Neural progenitor cell (in vitro differentiated cells): Measurements from ENCODE around the gene STX8. TPM values are rescaled to one million over a fixed set of nuclear protein-coding genes. Genes with fewer than 3 reads are reported as not detected.

Experiments used
- DNase-seq: peaks from one replicate; pipeline ENCODE4 v3.0.0-alpha.2; 2016; ENCODE audit warnings: low spot score
- H2AFZ ChIP-seq: fragments of 200-600 bp; sonication (generic); replicated peaks from 2 replicates; pipeline ENCODE4 v1.6.1; 2016; ENCODE audit warnings: antibody characterized with exemption
- H3F3A ChIP-seq: fragments of 200-600 bp; sonication (generic); 2 replicates; pipeline ENCODE4 v1.6.1; 2016; ENCODE audit warnings: antibody characterized with exemption, low read depth
- H3K27ac ChIP-seq: fragments of 200-600 bp; sonication (generic); 2 replicates; pipeline ENCODE4 v1.5.1; 2016; ENCODE audit warnings: mild to moderate bottlenecking
- H3K27me3 ChIP-seq: fragments of 200-600 bp; sonication (generic); 2 replicates; pipeline ENCODE4 v1.6.1; 2016; ENCODE audit warnings: mild to moderate bottlenecking, moderate library complexity
- H3K36me3 ChIP-seq: fragments of 200-600 bp; sonication (generic); 2 replicates; pipeline ENCODE4 v1.5.1; 2016
- H3K4me1 ChIP-seq: fragments of 200-600 bp; sonication (generic); 2 replicates; pipeline ENCODE4 v1.6.1; 2016; ENCODE audit warnings: mixed run types
- H3K4me2 ChIP-seq: fragments of 200-600 bp; sonication (generic); 2 replicates; pipeline ENCODE4 v1.6.1; 2016
- H3K4me3 ChIP-seq: fragments of 200-600 bp; sonication (generic); 2 replicates; pipeline ENCODE4 v1.5.1; 2016
- H3K79me2 ChIP-seq: fragments of 200-600 bp; sonication (generic); 2 replicates; pipeline ENCODE4 v1.6.1; 2016; ENCODE audit warnings: low read depth
- H3K9ac ChIP-seq: fragments of 200-600 bp; sonication (generic); 2 replicates; pipeline ENCODE4 v1.6.1; 2016
- H3K9me3 ChIP-seq: fragments of 200-600 bp; sonication (generic); 2 replicates; pipeline ENCODE4 v1.5.1; 2016; ENCODE audit warnings: low read depth
- H4K20me1 ChIP-seq: fragments of 200-600 bp; sonication (generic); 2 replicates; pipeline ENCODE4 v1.6.1; 2016; ENCODE audit warnings: low read depth
- H3K27ac Mint-ChIP-seq: 3 replicates; pipeline ENCODE4 v1.8.0; 2021; ENCODE audit warnings: mixed read lengths
- H3K27me3 Mint-ChIP-seq: 2 replicates; pipeline ENCODE4 v1.8.0; 2022; ENCODE audit warnings: low read depth, mild to moderate bottlenecking, inconsistent platforms, moderate library complexity, mixed read lengths; ENCODE audit not compliant: insufficient read depth
- H3K36me3 Mint-ChIP-seq: 3 replicates; pipeline ENCODE4 v1.8.0; 2021; ENCODE audit warnings: mixed read lengths
- H3K4me1 Mint-ChIP-seq: 3 replicates; pipeline ENCODE4 v1.8.0; 2021; ENCODE audit warnings: mixed read lengths
- H3K4me3 Mint-ChIP-seq: 3 replicates; pipeline ENCODE4 v1.8.0; 2021; ENCODE audit warnings: mild to moderate bottlenecking, moderate library complexity, mixed read lengths
- H3K9me3 Mint-ChIP-seq: 3 replicates; pipeline ENCODE4 v1.8.0; 2020; ENCODE audit warnings: mixed read lengths
- EZH2 ChIP-seq: fragments of 200-600 bp; sonication (generic); IDR thresholded peaks from 2 replicates; pipeline ENCODE4 v1.6.1; 2017; ENCODE audit warnings: antibody characterized with exemption, mild to moderate bottlenecking, moderate library complexity
- EZH2phosphoT487 ChIP-seq: fragments of 200-600 bp; sonication (generic); IDR thresholded peaks from 2 replicates; pipeline ENCODE4 v1.6.1; 2017; ENCODE audit warnings: antibody characterized with exemption
- total RNA-seq: library from RNA; depleted of rRNA; stranded (reverse); fragments of >200 nt; gene quantifications from 2 replicates; pipeline ENCODE4 v1.2.3, GENCODE V29; 2015; ENCODE audit warnings: low replicate concordance
- TF ChIP-seq, protein P1 (sequence below): fragments of 200-600 bp; sonication (generic); IDR thresholded peaks from 2 replicates; pipeline ENCODE4 v1.5.1; 2017; ENCODE audit warnings: antibody characterized with exemption, mild to moderate bottlenecking

STX8 gene
- total RNA-seq, 1 donor from 2014 or later, result 79.7 TPM

DNA sequence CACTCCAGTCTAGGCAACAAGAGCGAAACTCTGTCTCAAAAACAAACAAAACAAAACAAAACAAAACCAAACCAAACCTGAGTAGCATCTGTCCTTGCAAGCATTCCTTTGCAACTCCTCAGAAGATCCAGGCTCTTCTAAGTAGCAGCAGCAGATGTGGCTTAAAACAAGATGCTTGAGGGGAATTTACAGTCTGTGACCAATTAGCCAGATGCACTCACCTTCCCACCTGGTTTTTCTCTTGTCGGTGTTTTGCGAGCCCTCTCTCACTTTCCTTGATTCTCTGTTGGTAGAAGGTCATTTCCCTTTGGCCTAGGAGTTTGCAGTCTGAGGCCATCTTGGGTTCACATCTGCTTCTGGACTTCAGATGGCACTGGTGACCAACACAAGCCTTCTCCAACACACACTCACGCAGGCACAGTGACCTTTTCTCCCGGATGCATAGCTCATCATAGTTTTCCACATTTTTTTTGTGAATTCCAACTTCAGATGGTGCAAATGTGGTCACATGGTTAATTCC lies 276.8 kb downstream of the STX8 start:
- Histone ChIP-seq H3K36me3 (no peaks in the 10 kb centered on the region), H3K27me3 (no peaks in the 10 kb centered on the region), H3K4me3 (no peak overlapping the region), H3K4me1 (no peaks in the 10 kb centered on the region), H2AFZ (no peak overlapping the region), H3K4me2 (no peak overlapping the region), H3K27ac (no peak overlapping the region), H3K9ac (no peak overlapping the region), H4K20me1 (no peaks in the 10 kb centered on the region), H3K79me2 (no peaks in the 10 kb centered on the region), H3F3A (no peaks in the 10 kb centered on the region), H3K9me3 (no peaks in the 10 kb centered on the region)
- peaks cover 2% of the 10 kb centered on the region for H3K27me3 Mint-ChIP-seq
- no peaks in the 10 kb centered on the region for H3K4me1 Mint-ChIP-seq
- no peak overlapping the region for H3K27ac Mint-ChIP-seq
- H3K9me3 Mint-ChIP-seq, result no peaks in the 10 kb centered on the region
- TF ChIP-seq EZH2, result no peak
- TF ChIP-seq EZH2phosphoT487, result no peak
- TF ChIP-seq, protein P1, sequence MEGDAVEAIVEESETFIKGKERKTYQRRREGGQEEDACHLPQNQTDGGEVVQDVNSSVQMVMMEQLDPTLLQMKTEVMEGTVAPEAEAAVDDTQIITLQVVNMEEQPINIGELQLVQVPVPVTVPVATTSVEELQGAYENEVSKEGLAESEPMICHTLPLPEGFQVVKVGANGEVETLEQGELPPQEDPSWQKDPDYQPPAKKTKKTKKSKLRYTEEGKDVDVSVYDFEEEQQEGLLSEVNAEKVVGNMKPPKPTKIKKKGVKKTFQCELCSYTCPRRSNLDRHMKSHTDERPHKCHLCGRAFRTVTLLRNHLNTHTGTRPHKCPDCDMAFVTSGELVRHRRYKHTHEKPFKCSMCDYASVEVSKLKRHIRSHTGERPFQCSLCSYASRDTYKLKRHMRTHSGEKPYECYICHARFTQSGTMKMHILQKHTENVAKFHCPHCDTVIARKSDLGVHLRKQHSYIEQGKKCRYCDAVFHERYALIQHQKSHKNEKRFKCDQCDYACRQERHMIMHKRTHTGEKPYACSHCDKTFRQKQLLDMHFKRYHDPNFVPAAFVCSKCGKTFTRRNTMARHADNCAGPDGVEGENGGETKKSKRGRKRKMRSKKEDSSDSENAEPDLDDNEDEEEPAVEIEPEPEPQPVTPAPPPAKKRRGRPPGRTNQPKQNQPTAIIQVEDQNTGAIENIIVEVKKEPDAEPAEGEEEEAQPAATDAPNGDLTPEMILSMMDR, result no peak
- H3K4me3 Mint-ChIP-seq, result no peak overlapping the region
- no peak for DNase-seq
- H3K36me3 Mint-ChIP-seq, result peaks cover 2% of the 10 kb centered on the region

DNA sequence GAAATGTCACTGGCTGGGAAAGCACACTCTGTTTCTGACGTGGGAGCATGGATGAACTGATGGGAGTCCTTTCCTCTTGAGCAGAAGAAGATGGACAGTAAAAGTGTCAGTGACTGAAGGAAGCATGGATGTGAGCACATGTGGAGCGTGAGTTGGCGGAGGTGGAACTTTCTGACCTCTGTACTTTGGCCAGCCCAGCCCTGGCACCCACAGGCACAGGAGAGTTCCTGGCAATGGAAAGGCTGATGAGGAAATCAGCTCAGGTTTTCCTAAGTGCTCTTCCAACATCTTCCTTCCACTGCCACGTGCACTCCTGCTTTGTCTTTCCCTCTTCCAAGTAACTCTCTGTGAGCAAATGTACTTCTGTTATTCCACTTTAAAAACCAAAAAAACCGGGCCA lies 277.5 kb downstream of the STX8 start:
- Mint-ChIP-seq H3K9me3 (no peaks in the 10 kb centered on the region), H3K4me1 (no peaks in the 10 kb centered on the region), H3K36me3 (peaks cover 2% of the 10 kb centered on the region), H3K27ac (no peak overlapping the region), H3K27me3 (peaks cover 2% of the 10 kb centered on the region), H3K4me3 (no peak overlapping the region)
- H3K79me2 ChIP-seq, result no peaks in the 10 kb centered on the region
- H2AFZ ChIP-seq, result no peak overlapping the region
- H3K4me1 ChIP-seq, result no peaks in the 10 kb centered on the region
- no peak overlapping the region for H3K4me3 ChIP-seq
- no peak overlapping the region for H3K4me2 ChIP-seq
- no peak for DNase-seq
- no peak overlapping the region for H3K9ac ChIP-seq
- no peaks in the 10 kb centered on the region for H3K27me3 ChIP-seq
- TF ChIP-seq EZH2phosphoT487 (no peak), EZH2 (no peak)
- TF ChIP-seq, protein P1, result no peak
- no peaks in the 10 kb centered on the region for H3F3A ChIP-seq
- H3K9me3 ChIP-seq, result no peaks in the 10 kb centered on the region
- H3K36me3 ChIP-seq, result no peaks in the 10 kb centered on the region
- H4K20me1 ChIP-seq, result no peaks in the 10 kb centered on the region
- no peak overlapping the region for H3K27ac ChIP-seq

DNA sequence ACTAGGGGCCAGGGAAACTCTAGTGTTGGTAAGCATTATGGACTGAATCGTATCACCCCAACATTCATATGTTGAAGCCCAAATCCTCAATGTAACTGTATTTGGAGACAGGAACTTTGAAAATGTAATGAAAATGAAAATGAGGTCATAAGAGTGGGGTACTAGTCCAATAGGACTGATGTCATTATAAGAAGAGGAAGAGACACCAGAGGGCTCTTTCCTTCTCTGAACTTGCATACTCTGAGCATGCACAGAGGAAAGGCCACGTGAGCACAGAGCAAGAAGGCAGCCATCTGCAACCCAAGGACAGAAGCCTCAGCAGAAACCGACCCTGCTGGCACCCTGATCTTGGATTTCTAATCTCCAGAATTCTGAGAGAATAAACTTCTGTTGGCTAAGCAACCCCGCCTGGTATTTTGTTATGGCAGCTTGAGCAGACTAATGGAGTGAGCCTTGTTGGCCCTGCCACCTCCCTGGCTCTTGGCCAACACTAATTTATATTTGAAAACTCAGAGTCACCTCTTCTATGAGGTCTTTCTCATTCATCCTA lies 280.9 kb downstream of the STX8 start:
- TF ChIP-seq, protein P1, result no peak
- no peak for TF ChIP-seq EZH2phosphoT487
- no peak for TF ChIP-seq EZH2

More for the DNA sequence above, 280.9 kb downstream of the STX8 start:
- no peaks in the 10 kb centered on the region for H3K4me1 ChIP-seq
- no peak overlapping the region for H3K27ac ChIP-seq
- Mint-ChIP-seq H3K9me3 (no peaks in the 10 kb centered on the region), H3K27me3 (peaks cover 2% of the 10 kb centered on the region), H3K36me3 (no peaks in the 10 kb centered on the region), H3K27ac (no peak overlapping the region), H3K4me3 (no peak overlapping the region), H3K4me1 (peaks cover 2% of the 10 kb centered on the region)
- no peaks in the 10 kb centered on the region for H3K27me3 ChIP-seq
- H3F3A ChIP-seq, result no peaks in the 10 kb centered on the region
- H3K9me3 ChIP-seq, result no peaks in the 10 kb centered on the region
- no peak overlapping the region for H2AFZ ChIP-seq
- DNase-seq, result no peak
- H3K79me2 ChIP-seq, result no peaks in the 10 kb centered on the region
- H3K4me2 ChIP-seq, result no peak overlapping the region
- no peak overlapping the region for H3K9ac ChIP-seq
- no peak overlapping the region for H3K4me3 ChIP-seq
- H3K36me3 ChIP-seq, result no peaks in the 10 kb centered on the region
- no peaks in the 10 kb centered on the region for H4K20me1 ChIP-seq
